ENCODE results near the gene AKT1S1.

DNA sequence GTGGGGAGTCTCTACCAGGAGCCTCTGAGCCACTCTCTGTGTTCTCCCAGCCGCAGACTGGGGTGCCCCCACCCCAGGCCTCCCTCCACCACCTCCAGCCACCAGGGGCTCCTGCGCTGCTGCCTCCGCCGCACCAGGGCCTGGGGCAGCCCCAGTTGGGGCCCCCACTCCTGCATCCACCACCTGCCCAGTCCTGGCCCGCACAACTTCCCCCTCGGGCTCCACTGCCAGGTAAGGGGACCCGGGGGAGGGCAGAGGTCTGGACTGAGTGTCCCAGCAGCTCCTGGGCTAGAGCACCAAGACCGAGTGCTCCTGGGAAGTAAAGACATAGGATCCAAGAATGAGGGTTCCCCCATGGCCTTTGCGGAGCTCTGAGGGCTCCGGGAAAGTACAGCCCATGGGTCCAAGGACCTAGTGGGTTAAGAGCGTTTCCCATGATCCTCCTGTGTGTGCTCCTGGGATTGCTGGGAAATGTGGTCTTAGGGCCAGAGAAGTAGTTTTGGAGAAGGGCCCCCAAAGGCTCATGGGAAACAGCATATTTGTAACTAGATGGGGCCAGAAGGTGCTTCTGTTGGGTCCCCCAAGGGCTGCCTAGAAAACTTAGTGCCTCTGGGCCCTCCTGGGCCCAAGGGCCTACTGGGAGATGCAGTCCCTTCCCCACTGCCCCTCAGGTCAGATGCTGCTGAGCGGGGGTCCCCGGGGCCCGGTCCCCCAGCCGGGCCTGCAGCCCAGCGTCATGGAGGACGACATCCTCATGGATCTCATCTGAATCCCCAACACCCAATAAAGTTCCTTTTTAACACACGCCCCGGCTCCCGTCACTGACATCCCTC lies 40.8 kb downstream of the AKT1S1 start:
- TF ChIP-seq, protein P1, sequence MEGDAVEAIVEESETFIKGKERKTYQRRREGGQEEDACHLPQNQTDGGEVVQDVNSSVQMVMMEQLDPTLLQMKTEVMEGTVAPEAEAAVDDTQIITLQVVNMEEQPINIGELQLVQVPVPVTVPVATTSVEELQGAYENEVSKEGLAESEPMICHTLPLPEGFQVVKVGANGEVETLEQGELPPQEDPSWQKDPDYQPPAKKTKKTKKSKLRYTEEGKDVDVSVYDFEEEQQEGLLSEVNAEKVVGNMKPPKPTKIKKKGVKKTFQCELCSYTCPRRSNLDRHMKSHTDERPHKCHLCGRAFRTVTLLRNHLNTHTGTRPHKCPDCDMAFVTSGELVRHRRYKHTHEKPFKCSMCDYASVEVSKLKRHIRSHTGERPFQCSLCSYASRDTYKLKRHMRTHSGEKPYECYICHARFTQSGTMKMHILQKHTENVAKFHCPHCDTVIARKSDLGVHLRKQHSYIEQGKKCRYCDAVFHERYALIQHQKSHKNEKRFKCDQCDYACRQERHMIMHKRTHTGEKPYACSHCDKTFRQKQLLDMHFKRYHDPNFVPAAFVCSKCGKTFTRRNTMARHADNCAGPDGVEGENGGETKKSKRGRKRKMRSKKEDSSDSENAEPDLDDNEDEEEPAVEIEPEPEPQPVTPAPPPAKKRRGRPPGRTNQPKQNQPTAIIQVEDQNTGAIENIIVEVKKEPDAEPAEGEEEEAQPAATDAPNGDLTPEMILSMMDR (IDR thresholded peaks at IDR 0.05) = no peak
- TF ChIP-seq EP300 (IDR thresholded peaks at IDR 0.05) (no peak), POLR2A (IDR thresholded peaks at IDR 0.05) (no peak)
